GM19025 (cell line): Measurements from ENCODE around the gene CLMP.

ENCODE experiments used
- ATAC-seq: cut with Tn5 transposase; IDR thresholded peaks from one replicate; pipeline ENCODE4 v1.9.1; 2021; ENCODE audit warnings: mild to moderate bottlenecking, low read depth, moderate library complexity; ENCODE audit not compliant: unreplicated experiment

CLMP gene

GRCh38 chr11:123034597-123034996 lies 160.5 kb downstream of the CLMP start:
- no peak for ATAC-seq

GRCh38 chr11:123033895-123034294 lies 161.2 kb downstream of the CLMP start:
- no peak for ATAC-seq

GRCh38 chr11:123030517-123030916 lies 164.5 kb downstream of the CLMP start:
- no peak for ATAC-seq

- ATAC-seq: no peak
Measured at GRCh38 chr11:123020968-123021367, 174.1 kb downstream of the CLMP start.
